GM04503 (cell line): ENCODE results near the gene SDCCAG8.
"Not testable (repeated sequence)": the region's sequence is repeated elsewhere in the genome, so short reads cannot be mapped to it uniquely, and the experiment has no call there.

Experiments
- DNase-seq: peaks from one replicate; pipeline ENCODE4 v3.0.0-alpha.2; 2012; ENCODE audit warnings: low read depth

SDCCAG8 gene

DNA sequence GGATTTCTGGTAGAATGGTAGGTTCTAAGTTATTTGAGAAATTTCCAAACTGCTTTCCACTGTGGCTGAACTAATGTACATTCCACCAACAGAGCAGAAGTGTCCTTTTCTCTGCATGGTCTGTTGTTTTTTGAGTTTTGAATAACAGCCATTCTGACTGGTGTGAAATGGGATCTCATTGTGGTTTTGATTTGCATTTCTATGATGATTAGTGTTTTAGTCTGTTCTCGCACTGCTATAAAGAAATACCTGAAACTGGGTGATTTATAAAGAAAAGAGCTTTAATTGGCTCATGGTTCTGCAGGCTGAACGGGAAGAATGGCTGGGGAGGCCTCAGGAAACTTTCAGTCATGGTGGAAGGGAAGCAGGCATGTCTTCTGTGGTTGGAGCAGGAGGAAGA, 80.3 kb downstream of the SDCCAG8 start:
- no peak for DNase-seq

DNA sequence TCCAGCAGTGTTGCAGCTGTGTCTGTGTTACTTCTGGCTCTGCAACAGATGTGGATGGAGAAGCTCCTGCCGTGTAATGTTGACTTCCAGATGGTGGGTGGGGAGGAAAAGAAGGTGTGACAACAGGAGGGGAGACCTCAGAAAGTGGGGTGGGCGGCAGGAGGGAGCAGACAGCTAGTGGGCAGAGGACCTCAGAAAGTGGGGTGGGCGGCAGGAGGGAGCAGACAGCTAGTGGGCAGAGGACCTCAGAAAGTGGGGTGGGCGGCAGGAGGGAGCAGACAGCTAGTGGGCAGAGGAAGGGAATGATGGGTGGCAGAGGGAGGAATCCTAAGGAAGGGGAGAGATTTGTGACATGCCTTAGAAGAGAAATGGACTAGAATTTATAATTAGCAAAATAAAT, 83.0 kb downstream of the SDCCAG8 start:
- not testable (repeated sequence) for DNase-seq

DNA sequence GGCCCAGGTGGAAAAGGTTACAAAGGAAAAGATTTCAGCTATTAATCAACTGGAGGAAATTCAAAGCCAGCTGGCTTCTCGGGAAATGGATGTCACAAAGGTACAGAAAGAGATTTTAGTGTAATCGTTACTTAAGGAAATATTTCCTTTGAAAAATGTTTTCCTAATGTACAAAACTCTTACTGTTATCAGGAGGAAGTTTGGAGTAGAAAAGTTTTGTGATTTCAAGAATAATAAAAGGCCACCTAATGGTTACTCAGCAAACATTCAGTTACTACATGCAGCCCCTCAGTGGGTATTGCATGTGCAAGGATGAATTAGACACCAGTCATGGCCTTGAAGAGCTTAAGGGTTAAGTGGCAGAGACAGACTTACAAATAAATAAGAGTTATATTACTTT, 85.2 kb downstream of the SDCCAG8 start:
- DNase-seq = no peak

DNA sequence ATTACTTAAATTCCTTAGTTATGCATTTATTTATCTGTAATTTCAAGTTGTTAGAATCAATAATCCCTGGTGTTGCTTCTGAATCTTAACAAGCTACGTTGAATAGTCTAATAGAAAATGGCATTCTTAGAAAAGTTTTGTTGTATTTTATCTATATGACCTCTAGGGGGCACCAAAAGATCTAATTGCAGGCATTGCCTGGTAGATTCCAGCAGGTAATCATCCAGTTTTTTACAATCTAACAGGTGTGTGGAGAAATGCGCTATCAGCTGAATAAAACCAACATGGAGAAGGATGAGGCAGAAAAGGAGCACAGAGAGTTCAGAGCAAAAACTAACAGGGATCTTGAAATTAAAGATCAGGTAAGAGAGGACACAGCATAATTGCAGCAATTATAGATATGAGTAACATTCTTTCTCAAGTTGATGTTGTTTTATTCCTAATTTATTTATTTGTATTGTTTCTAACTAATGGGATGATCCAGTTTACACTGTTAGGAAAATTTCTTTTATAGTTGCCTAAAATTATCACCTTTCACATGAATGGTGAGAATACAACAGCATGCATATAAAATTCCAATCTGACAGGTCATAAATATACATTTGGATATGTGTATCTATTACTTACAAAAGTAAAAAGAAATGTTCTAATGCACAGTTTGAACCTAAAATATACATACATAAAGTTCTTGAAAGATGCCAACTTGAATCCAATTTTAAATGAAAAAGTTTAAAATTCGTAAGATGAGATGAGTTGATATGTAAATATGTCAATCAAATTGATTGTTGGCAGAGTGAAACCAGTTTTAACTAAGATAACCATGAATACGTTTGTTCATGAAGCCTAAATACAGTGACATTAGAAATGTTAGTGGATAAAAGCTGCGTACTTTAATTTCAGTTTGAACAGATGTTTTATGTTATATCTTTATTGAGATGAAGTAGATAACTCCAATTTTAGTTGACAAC, 88.4 kb downstream of the SDCCAG8 start:
- DNase-seq = no peak

DNA sequence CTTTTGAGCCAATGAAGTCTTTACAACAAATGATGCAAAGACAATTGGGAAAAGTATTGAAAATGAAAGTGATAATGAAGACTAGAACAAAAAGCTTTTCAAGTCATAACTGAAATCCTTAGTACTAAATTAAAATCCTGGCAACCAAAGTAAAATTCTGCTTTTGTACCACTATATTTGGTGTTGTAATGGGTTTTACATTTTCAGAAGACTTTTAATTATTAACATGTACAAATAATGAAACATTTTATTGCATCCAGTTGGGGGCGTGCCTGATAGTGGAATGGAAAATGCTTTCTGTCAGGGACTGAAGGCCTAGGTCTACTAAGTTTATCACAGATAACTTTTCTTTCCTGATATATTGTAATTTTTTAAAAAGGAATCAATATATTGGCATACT, 89.4 kb downstream of the SDCCAG8 start:
- DNase-seq = no peak

DNA sequence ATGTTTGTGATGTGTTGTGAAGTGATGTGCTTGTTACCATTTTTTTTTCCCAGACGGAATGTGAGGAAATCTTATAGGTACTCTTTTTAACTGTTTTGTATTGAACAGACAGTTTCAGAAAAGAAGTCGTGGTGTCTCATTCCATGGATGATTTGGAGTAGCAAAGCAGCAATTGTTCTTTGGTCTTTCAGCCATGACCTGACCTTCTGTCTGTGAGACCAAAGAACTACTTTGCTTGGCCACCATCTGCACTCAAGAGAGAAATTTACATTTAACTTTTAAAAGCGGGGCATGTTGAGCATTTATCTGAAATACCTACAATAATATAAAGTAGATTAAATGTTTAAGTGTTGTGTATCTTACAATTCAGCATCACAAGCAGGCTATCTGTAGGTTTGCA, 90.2 kb downstream of the SDCCAG8 start:
- no peak for DNase-seq

DNA sequence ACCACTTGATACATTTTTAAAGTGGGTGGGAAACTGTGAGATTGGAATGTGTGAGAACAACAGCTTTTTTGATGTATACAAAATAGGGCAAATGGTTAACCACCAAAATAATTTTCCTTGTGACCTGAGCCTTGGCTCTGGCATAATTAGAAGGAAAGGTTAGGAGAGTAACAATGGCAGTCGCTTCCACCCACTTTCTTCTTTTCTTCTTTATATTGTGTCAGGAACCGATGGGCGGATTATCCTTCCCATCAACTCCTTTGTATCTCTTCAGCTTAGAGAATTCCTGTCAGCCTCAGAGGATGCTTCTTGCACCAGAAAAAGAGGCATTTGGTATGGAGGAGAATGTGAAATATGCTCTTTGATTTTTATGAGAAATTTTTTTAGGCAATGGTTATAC, 90.6 kb downstream of the SDCCAG8 start:
- DNase-seq = no peak

DNA sequence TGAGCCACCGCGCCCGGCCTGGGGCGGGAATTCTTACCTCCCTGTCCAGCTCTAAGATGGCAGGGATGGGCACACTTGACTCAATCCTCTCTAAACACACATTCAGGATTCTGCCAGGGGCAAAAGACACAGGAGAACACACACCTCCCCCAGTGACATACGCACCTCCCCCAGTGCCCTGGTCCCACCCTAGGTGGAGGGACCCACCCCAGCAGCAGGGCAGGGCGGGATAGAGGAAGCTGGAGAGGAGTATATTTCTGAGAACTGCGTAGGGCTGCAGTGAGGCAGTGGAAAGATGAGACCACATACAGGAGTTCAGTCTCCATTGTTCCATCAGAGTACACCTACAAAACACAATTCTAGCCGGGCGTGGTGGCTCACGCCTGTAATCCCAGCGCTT, 92.5 kb downstream of the SDCCAG8 start:
- no peak for DNase-seq

DNA sequence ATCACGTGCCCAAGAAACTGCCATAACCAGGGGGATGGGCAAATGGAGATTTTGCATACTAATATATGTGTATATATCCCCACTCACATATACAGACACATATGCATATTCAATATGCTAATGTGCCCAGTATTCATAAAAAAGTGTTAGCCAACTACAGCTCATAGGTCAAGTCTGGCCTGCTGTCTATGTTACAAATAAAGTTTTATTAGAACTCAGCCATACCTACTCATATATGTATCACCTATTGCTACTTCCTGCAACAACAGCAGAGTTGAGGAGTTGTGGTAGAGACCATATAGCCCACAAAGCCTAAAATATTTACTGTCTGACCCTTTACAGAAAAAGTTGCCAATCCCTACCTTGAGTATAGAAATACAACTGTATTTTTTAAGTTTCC, 93.3 kb downstream of the SDCCAG8 start:
- DNase-seq = no peak

DNA sequence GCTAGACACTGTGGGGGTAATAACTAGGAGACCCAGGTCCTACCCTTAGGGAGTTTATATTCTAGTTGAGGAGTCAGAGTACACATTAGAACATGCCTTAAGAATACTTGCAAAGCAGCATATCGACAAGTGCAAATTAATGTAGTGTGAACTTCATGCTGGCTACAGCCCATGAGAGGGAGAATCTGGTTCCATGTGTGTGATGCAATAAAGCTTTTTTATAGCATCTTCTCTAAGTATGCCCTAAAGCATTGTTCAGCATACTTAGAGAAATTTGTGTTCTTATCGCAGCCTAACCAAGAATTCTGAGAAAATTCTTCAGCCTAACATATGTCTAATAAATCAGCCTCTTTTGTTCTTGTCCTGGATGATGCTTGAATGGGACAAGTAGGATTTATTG, 95.5 kb downstream of the SDCCAG8 start:
- no peak for DNase-seq

DNA sequence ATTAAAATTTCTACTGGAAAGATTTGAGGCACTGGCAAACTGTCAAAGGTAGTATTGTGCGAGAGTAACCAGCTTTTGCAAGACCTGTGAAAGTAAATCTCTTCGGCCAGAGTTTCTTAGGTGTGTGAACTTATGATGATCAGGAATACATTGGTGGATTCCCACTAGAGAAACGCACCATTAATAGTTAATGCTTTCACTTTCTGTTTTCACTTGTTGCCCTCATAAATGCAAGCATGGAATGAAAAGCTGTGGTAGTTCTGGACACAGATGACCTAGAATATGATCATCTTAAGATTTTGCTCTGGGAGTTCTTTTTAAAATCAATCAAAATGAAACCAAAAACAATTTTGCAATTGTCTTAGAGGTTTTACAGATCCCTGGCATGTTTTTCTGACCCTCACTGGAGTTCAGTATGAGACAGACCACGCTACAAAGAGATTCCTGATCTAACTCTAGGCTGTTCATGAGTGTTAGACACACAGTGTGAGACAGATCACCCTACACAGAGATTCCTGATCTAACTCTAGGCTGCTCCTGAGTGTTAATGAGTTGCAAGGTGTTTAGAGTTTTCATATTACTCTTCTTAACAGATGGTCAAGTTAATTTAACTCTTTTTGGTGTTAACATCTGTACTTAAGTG, 98.8 kb downstream of the SDCCAG8 start:
- peak; percentile 1 for DNase-seq

DNA sequence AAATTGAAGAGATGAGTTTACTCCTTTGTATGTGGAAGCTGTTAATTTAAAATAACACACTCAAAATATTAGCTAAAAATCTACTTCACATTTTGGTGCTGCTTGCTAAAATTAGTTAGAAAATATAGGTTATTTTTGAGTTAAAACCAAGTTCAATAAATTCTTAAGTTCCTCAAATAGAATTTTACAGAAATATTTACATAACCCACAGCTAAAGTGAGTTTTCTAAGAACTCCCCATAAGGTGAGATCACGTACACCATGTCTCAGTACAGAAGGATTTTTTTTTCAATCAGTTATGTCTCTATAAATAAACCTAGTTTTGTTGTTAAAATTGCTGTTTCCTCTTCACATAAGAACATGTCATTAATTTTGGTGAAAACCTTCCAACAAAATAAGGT, 108.0 kb downstream of the SDCCAG8 start:
- DNase-seq = no peak

DNA sequence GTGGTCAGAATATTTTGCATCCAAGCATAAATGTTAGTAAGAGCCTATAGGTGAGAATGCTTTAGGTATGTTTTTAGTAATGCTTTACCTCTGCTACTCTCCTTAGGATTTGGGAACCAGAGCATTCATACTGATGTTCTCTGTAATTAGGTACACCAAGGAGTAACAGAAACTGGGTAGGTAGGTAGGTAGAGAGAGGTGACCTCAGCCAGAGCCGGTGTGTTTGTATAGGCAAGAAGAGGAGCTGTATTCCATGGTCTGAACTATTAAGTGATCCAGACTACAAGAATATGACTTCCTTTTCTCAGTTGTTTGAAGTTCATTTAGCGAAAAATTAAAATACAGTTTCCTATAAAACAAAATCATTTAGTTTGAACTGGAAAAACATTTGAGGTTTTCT, 108.5 kb downstream of the SDCCAG8 start:
- DNase-seq = no peak

DNA sequence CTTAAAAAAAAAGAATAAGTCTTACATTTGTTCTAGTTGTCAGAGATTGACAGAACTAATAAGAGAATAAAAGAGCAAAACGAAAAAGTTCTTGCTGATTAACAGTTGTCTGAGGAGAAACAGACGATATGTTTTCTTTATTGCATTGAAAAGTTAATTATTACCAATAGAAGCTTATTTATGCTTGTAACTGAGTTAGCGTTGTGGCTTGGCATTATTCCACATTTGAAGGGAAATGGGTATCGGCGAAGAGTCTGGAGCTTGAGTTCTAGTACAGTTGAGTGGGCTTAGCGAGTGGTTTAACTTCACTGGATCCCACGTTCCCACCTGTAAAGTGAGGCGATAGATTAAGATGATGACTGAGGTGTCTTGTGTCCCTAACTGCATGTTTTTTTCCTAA, 109.0 kb downstream of the SDCCAG8 start:
- no peak for DNase-seq

DNA sequence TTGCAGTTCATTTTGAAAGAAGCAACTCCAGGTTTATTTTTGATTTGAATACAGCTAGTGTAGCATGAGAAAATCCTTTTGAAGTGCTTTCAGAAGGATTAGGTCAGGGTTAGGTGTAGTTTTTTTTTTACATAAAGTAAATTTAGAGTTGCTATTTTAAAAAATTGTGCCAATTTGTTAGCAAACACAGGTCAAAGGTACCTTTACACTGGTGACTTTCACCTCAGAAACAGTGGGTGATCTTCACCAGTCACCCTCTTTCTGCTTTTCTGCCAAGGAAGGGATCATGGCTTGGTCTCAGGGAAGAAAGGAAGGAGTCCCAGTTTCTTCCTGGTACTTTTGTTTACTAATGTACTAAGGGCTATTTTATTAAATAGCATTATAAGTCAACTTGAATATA, 111.5 kb downstream of the SDCCAG8 start:
- no peak for DNase-seq

DNA sequence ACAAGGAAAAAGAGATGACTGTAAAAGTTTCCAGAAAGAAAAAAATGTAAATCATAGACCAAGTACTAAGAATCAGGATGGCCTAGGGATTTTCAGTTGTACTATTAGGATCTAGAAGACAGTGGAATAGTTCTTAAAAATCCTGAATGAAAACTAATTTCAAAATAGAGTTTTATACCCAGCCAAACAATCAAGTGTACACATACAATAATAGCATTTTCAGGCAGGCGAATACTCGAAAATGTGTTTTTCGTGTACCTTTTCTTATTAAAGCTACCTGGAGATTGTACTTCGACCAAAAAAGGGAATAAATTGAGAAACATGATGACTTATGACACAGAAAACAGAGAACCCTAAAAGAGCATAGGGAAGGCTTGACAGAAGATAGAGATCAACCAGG, 118.6 kb downstream of the SDCCAG8 start:
- DNase-seq = no peak

DNA sequence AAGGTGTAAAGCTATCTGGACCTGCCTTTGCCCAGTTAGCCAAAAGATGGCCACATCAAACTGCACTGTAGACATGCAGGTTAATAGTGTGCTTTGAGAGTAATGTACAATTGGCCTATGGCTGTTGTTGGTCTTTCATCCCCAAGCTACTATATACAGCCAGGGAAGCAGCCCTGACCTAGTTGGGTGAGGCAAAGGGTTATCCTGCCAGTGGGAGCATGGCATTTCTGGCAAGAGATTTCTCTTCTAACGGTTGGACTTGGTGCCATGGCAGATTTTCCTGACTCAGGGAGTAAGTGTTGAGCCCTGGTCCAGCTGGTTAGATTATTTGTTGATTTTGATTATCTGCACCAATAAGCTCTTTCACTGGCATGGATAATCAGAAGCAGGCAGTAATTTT, 119.8 kb downstream of the SDCCAG8 start:
- no peak for DNase-seq

DNA sequence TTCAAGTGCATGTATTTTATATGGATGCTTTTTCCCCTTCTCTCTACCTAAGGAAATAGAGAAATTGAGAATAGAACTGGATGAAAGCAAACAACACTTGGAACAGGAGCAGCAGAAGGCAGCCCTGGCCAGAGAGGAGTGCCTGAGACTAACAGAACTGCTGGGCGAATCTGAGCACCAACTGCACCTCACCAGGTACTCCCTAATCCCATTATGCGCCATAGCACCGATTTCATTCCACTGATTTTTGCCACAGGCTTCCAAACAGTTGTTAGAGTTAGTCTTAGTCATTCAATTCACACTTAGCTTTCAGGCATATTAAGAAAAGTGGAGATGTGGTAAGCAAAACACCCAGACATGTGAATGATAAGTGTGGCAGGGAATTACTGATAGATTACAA, 122.8 kb downstream of the SDCCAG8 start:
- no peak for DNase-seq

DNA sequence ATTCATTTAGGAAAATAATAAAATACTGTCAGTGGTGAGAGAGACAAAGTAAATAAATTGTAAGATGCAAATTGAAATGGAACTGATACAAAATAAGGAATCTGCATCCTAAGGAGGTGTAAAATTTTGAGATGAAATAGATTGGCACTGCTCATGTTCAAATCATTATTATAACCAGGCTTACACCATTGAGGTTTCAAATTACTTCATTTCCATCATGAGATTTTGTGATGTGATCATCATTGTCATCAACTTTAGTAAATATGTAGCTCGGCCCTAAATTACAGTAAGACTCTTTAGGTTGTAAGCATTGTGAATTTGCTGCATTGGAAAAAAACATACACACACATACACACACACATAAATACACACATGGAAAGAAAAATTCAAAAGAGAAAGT, 123.4 kb downstream of the SDCCAG8 start:
- no peak for DNase-seq

DNA sequence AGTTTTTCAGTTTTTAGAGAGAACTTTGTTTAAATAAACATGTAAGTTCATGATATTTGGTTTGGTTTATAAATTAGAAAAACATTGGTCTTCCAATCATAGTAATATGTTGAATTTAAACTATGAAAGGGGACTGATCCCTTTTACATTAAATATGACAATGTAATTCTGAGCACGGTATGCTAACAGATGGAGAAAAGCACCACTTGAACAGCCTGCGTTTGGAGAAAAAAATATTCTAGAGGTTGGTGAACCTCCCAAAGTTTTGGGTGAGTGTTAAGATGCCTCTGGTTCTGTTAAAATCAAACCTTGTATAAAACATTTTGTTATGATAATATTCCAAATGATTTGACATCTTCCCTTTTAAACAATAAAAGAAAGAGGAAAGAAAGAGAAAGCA, 123.9 kb downstream of the SDCCAG8 start:
- no peak for DNase-seq

DNA sequence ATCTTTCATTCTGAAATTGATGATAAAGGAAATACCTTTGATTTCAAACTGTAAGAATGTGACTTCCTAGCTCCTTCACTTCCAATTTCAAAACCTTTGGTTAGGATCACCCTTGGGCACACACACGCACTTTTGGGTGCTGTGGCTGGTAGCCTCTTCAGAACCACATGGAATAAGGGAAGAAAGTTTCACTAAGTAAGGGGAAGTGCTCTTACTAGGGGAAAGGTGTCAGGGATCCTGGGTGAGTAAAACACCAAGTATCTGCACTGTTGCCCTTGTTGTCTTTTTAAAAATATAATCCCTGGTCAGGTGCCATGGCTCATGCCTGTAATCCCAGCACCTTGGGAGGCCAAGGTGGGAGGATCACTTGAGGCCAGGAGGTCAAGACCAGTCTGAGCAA, 132.4 kb downstream of the SDCCAG8 start:
- DNase-seq = no peak

DNA sequence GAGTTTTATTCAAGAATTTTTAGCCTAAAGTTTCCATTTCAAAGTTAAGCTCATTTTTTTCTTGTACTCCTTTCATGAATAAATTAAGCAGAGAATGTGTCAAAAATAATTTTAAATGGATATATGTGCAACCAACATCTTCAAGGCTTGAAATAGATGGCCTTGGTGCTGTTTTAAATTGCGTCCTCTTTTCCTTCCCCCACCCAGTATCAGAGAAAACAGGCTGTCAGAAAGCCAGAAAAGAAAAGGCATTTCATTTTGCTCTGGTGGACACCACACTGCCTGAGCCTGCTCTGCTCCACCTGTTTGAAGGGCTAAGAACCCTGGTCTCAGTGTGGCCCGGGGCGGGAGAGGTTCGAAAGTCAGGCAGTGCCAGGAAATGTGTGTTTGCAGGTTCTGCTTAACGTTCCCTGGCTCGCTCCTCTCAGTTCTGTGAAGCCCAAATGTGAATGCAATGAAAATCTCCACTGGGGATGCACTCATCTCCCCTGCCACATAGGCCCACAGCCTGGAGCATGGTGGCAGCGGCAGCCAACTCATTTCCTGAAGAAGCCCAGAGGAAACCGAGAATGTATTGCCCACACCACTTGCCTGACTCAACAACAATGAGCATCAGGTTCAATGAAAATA, 134.4 kb downstream of the SDCCAG8 start:
- DNase-seq = no peak

DNA sequence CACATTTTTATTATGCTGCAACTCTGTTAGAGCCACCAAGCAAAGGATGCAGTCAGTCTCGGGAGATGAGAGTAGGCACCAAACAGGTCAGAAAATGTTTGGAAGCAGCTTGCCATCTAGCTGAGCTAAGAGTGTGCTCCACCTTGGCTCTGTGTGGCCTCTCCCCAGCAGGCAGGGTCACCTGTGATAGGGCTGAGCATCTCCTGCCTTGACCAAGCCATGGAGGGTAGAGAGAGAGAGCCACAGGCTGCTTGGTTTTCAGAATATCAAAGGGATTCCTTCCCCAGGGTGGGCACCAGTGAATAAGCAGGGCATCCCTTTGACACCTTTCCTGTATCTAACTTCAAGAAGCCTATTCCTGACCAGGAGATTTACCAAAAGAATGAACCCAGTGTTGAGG, 135.5 kb downstream of the SDCCAG8 start:
- DNase-seq = no peak
